Esophagus muscularis mucosa (tissue), 4 donors: ENCODE data around the gene PLS1.

Experiments used
- EP300 ChIP-seq: sonication (generic); formaldehyde crosslinking; IDR thresholded peaks from one replicate; pipeline ENCODE4 v1.6.1; 2017; ENCODE audit warnings: antibody characterized with exemption
- POLR2A ChIP-seq: fragments of 450-650 bp; IDR thresholded peaks from one replicate; pipeline ENCODE4 v1.6.1; 2017; ENCODE audit warnings: antibody characterized with exemption, moderate library complexity, mild to moderate bottlenecking, low read depth
- POLR2AphosphoS5 ChIP-seq, 2 donors: sonication (generic); formaldehyde crosslinking; IDR thresholded peaks; one replicate each; pipeline ENCODE4 v1.6.1; 2017; ENCODE audit warnings: antibody characterized with exemption in 2 of 2
- TF ChIP-seq, protein P1 (sequence below), 3 experiments: fragments of 200-600 bp in 2 of 3; fragments of 450-650 bp in 1 of 3; sonication (generic) in 2 of 3; IDR thresholded peaks; one replicate each; pipeline ENCODE4 v1.5.1; 2017 to 2019; ENCODE audit warnings: antibody characterized with exemption in 3 of 3, mild to moderate bottlenecking in 2 of 3, moderate library complexity in 1 of 3

DNA sequence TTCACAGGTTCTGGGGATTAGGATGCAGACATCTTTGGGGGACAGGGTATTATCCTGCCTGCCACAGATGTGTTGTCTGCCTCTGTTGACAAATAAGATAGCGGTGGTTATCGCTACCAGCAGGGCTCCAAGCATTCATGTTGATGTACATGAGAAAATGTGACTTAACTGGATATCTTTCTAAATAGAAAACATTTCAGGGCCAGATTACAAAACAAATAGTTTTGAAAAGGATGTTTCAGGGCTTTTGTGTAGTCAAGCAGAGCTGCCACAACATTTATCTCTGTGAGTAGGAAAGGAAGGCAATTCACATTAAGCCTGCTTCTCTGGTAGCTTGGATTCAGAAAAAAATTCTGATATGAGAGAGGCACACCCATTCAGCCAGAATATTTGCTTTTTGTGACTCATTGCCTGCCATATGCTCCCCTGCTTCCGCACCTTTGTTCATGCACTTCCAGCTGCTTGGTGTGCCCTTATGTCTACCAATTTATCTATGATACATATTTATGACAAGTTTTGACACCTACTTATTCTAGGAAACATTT, 22.8 kb downstream of the PLS1 start:
- TF ChIP-seq, protein P1, sequence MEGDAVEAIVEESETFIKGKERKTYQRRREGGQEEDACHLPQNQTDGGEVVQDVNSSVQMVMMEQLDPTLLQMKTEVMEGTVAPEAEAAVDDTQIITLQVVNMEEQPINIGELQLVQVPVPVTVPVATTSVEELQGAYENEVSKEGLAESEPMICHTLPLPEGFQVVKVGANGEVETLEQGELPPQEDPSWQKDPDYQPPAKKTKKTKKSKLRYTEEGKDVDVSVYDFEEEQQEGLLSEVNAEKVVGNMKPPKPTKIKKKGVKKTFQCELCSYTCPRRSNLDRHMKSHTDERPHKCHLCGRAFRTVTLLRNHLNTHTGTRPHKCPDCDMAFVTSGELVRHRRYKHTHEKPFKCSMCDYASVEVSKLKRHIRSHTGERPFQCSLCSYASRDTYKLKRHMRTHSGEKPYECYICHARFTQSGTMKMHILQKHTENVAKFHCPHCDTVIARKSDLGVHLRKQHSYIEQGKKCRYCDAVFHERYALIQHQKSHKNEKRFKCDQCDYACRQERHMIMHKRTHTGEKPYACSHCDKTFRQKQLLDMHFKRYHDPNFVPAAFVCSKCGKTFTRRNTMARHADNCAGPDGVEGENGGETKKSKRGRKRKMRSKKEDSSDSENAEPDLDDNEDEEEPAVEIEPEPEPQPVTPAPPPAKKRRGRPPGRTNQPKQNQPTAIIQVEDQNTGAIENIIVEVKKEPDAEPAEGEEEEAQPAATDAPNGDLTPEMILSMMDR (IDR thresholded peaks at IDR 0.05), result no peak
- no peak for TF ChIP-seq POLR2AphosphoS5 (IDR thresholded peaks at IDR 0.05)
- no peak for TF ChIP-seq POLR2A
- TF ChIP-seq EP300, result no peak
